Left ventricle myocardium inferior (tissue), 1 donor: ENCODE results near the gene TAS2R46. TPM values are rescaled to one million over a fixed set of nuclear protein-coding genes. Genes with fewer than 3 reads are reported as not detected.

ENCODE experiments used
- DNase-seq: peaks from one replicate; pipeline ENCODE4 v3.0.0-alpha.2; 2020
- H3K27ac ChIP-seq: fragments of 200-600 bp; replicated peaks from 2 replicates; pipeline ENCODE4 v1.8.0; 2021
- H3K27me3 ChIP-seq: fragments of 200-600 bp; 2 replicates; pipeline ENCODE4 v1.8.0; 2021; ENCODE audit warnings: low read depth
- H3K36me3 ChIP-seq: fragments of 200-600 bp; 2 replicates; pipeline ENCODE4 v1.8.0; 2021
- H3K4me1 ChIP-seq: fragments of 200-600 bp; 2 replicates; pipeline ENCODE4 v1.8.0; 2021
- H3K4me3 ChIP-seq: fragments of 200-600 bp; 2 replicates; pipeline ENCODE4 v1.8.0; 2021; ENCODE audit warnings: mild to moderate bottlenecking, moderate library complexity
- H3K9me3 ChIP-seq: fragments of 200-600 bp; replicated peaks from 2 replicates; pipeline ENCODE4 v1.8.0; 2021
- intact Hi-C: fragments of 100-400 bp; cut with micrococcal nuclease; formaldehyde crosslinking; loops from one replicate; pipeline ENCODE4 v1.11.0; 2022
- total RNA-seq: library from RNA; stranded (reverse); fragmentation: NEBNext Ultra II Directional; extraction: Animal tissue kit (Norgen Biotek cat#: 25700); gene quantifications from one replicate; pipeline ENCODE4 v1.2.1, GENCODE V29; 2021
- TF ChIP-seq, protein P1 (sequence below): fragments of 200-600 bp; IDR thresholded peaks from 2 replicates; pipeline ENCODE4 v1.8.0; 2021; ENCODE audit warnings: antibody characterized with exemption, mild to moderate bottlenecking, borderline replicate concordance
- donor health status: DM: no; HTN: yes; CAD: no; lungs with severe emphysema.

Gene TAS2R46
- total RNA-seq, 1 donor from 2014 or later = 0.30 TPM

DNA sequence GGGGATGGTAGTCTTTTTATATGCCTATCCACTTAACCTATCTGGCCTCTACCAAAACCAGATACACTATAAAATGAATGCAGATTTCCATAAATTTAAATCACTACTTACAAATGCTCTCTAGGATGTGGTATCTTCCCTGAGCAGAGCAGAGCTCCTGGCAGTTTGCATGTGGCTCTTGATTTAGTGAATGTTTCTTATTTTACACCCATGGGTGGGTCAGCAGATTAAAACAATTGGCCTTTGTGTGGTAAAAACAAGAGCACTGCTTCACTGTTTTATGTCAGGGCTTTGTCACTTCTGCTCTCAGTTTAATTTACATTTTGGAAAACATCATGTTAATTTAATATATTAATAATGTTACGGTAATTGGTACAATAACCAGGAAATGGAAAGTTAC is 45.2 kb downstream of the TAS2R46 start:
- intact Hi-C loops = no loop called here
- H3K27ac ChIP-seq = no peak overlapping the region
- TF ChIP-seq, protein P1, sequence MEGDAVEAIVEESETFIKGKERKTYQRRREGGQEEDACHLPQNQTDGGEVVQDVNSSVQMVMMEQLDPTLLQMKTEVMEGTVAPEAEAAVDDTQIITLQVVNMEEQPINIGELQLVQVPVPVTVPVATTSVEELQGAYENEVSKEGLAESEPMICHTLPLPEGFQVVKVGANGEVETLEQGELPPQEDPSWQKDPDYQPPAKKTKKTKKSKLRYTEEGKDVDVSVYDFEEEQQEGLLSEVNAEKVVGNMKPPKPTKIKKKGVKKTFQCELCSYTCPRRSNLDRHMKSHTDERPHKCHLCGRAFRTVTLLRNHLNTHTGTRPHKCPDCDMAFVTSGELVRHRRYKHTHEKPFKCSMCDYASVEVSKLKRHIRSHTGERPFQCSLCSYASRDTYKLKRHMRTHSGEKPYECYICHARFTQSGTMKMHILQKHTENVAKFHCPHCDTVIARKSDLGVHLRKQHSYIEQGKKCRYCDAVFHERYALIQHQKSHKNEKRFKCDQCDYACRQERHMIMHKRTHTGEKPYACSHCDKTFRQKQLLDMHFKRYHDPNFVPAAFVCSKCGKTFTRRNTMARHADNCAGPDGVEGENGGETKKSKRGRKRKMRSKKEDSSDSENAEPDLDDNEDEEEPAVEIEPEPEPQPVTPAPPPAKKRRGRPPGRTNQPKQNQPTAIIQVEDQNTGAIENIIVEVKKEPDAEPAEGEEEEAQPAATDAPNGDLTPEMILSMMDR = no peak
- H3K4me3 ChIP-seq = no peak overlapping the region
- no peak for DNase-seq
- no peaks in the 10 kb centered on the region for H3K9me3 ChIP-seq
- H3K36me3 ChIP-seq = no peaks in the 10 kb centered on the region
- no peaks in the 10 kb centered on the region for H3K4me1 ChIP-seq
- H3K27me3 ChIP-seq = no peaks in the 10 kb centered on the region

DNA sequence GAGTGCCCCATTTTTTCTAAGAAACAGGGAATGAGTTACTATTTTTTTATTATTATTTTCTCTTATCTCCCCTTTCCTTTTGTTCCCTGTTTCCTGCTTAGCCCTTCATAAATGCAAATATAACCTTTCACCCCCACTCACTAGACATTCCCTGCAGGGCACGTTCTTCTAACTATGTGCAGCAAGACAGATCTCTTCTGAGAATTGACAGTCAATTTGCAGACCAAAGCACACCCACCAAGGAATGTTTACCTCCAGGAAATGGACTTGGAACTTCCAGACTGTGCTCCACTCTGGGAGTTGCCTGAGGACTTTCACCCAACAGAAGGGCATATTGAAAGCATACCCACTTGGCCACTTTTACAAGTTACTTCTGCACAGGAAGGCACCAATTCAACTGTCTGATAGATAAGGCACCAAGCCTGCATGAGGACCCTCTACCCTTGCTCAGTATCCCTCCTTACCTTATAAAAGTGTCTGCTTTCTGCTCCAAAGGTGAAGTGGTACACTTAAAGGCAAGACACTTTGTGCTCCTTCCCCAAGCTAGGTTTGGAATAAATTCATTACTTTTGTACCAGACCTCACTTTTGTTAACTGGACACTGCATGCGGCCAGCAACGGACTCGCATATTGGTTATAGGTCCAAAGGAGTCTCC is 46.2 kb downstream of the TAS2R46 start:
- H3K9me3 ChIP-seq = no peaks in the 10 kb centered on the region
- DNase-seq = no peak
- intact Hi-C loops = no loop called here
- H3K27me3 ChIP-seq = no peaks in the 10 kb centered on the region
- no peaks in the 10 kb centered on the region for H3K4me1 ChIP-seq
- no peak overlapping the region for H3K27ac ChIP-seq
- H3K36me3 ChIP-seq = no peaks in the 10 kb centered on the region
- TF ChIP-seq, protein P1 = no peak
- no peak overlapping the region for H3K4me3 ChIP-seq

DNA sequence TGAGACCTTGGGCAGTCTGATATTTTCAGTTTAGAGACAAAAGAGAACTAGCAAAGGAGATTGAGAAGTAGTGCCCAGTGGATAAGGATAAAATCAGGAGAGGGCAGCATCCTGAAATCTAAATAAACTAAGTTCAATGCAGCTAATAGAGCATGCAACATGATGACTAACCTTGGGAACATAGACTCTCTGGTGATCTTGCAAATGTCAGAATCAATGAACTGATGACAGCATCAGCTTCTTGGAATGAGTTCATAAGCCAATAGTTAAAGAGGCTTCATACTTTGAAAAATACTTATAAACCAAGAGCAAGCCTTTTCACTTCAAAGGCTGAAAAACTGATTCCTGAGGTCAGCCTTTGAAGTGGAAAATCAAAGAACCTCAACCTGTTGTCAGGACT is 47.9 kb downstream of the TAS2R46 start:
- H3K36me3 ChIP-seq = no peaks in the 10 kb centered on the region
- no peaks in the 10 kb centered on the region for H3K27me3 ChIP-seq
- no peaks in the 10 kb centered on the region for H3K9me3 ChIP-seq
- TF ChIP-seq, protein P1 = no peak
- H3K27ac ChIP-seq = no peak overlapping the region
- intact Hi-C loops = loop anchor here (5.0 kb wide), 1 partner anchor 53 kb away; no protein-coding TSS in a partner anchor
- DNase-seq = no peak
- H3K4me1 ChIP-seq = no peaks in the 10 kb centered on the region
- H3K4me3 ChIP-seq = no peak overlapping the region

Other genes with a start within 250 kb of the TAS2R46 start
- gene TAS2R10, start 235.9 kb downstream of the TAS2R46 start, total RNA-seq = not detected
- gene PRR4, start 212.8 kb downstream of the TAS2R46 start, total RNA-seq = 1.2 TPM
- gene PRH1, start 178.0 kb downstream of the TAS2R46 start, total RNA-seq = 5.6 TPM
- 0.41 TPM for gene TAS2R13, start 152.7 kb downstream of the TAS2R46 start, total RNA-seq
- gene PRH2, start 133.1 kb downstream of the TAS2R46 start, total RNA-seq = not detected
- 0.58 TPM for gene TAS2R14, start 123.0 kb downstream of the TAS2R46 start, total RNA-seq
- gene TAS2R50, start 75.4 kb downstream of the TAS2R46 start, total RNA-seq = 0.47 TPM
- gene TAS2R20, start 64.0 kb downstream of the TAS2R46 start, total RNA-seq = 0.44 TPM
- 0.38 TPM for gene TAS2R19, start 39.7 kb downstream of the TAS2R46 start, total RNA-seq
- 0.88 TPM for gene TAS2R31, start 30.9 kb downstream of the TAS2R46 start, total RNA-seq
- gene TAS2R43, start 30.0 kb upstream of the TAS2R46 start, total RNA-seq = not detected
- 0.44 TPM for gene TAS2R30, start 72.3 kb upstream of the TAS2R46 start, total RNA-seq
- gene SMIM10L1, start 108.9 kb upstream of the TAS2R46 start, total RNA-seq = 17.2 TPM
- not detected for gene TAS2R42, start 124.6 kb upstream of the TAS2R46 start, total RNA-seq
- gene PRB3, start 207.4 kb upstream of the TAS2R46 start, total RNA-seq = not detected
- not detected for gene PRB4, start 248.1 kb upstream of the TAS2R46 start, total RNA-seq